IMR-90 (cell line): Measurements from ENCODE around the gene CLCN6. TPM values are rescaled to one million over a fixed set of nuclear protein-coding genes. Genes with fewer than 3 reads are reported as not detected.

Experiments
- ATAC-seq: fragments of 200-7000 bp; cut with Tn5 transposase; 2 replicates; pipeline ENCODE4 v1.9.1; 2020; ENCODE audit warnings: low read depth, mild to moderate bottlenecking, moderate library complexity
- BruUV-seq: library from RNA; stranded (reverse); fragments of 400-500 nt; replicated peaks from 2 replicates; lab custom pipeline; 2021; lab: Mats Ljungman, UMichigan
- CTCF ChIA-PET: fragments of 300-600 bp; formaldehyde crosslinking; extraction: SDS; loops from one replicate; lab custom pipeline; 2021; ENCODE audit warnings: antibody characterized with exemption; lab: Yijun Ruan, JAX
- POLR2A ChIA-PET: fragments of 300-600 bp; sonication (Branson Sonifier 250); formaldehyde crosslinking; loops from one replicate; lab custom pipeline; 2022; ENCODE audit warnings: antibody characterized with exemption; ENCODE audit not compliant: unreplicated experiment; lab: Charles Lee
- DNase-seq: peaks from one replicate; pipeline ENCODE4 v3.0.0; 2013
- H2AFZ ChIP-seq: replicated peaks from 2 replicates; pipeline ENCODE3; 2013; ENCODE audit warnings: low read length, mild to moderate bottlenecking; ENCODE audit not compliant: poor library complexity
- H2AK5ac ChIP-seq: 2 replicates; pipeline ENCODE4 v1.6.1; 2013; ENCODE audit warnings: low read depth, low read length, inconsistent platforms
- H2AK9ac ChIP-seq: replicated peaks from 2 replicates; pipeline ENCODE3; 2013; ENCODE audit warnings: mild to moderate bottlenecking, low read depth, low read length, moderate library complexity; ENCODE audit not compliant: poor library complexity
- H2BK120ac ChIP-seq: 2 replicates; pipeline ENCODE4 v1.6.1; 2013; ENCODE audit warnings: low read depth, low read length, inconsistent platforms
- H2BK15ac ChIP-seq: 3 replicates; pipeline ENCODE4 v1.6.1; 2013; ENCODE audit warnings: low read depth, low read length, inconsistent platforms
- H2BK20ac ChIP-seq: 2 replicates; pipeline ENCODE4 v1.6.1; 2013; ENCODE audit warnings: low read depth, mild to moderate bottlenecking, inconsistent platforms, low read length, moderate library complexity
- H2BK5ac ChIP-seq: 2 replicates; pipeline ENCODE4 v1.6.1; 2013; ENCODE audit warnings: mild to moderate bottlenecking, low read depth, low read length, inconsistent platforms; ENCODE audit not compliant: poor library complexity, severe bottlenecking
- H3K14ac ChIP-seq: replicated peaks from 2 replicates; pipeline ENCODE4 v1.6.1; 2013; ENCODE audit warnings: low read depth, low read length, inconsistent platforms
- H3K18ac ChIP-seq: 2 replicates; pipeline ENCODE4 v1.6.1; 2013; ENCODE audit warnings: low read depth, low read length, control low read depth
- H3K23ac ChIP-seq: 2 replicates; pipeline ENCODE4 v1.6.1; 2013; ENCODE audit warnings: low read depth, low read length, inconsistent platforms
- H3K27ac ChIP-seq: 2 replicates; pipeline ENCODE4 v1.5.1; 2013; ENCODE audit warnings: mild to moderate bottlenecking, control low read depth, low read length; ENCODE audit not compliant: insufficient read depth
- H3K27me3 ChIP-seq: 2 replicates; pipeline ENCODE4 v1.6.1; 2013; ENCODE audit warnings: low read length; ENCODE audit not compliant: control insufficient read depth, insufficient read depth
- H3K36me3 ChIP-seq: 2 replicates; pipeline ENCODE4 v1.6.1; 2013; ENCODE audit warnings: low read length, mixed read lengths; ENCODE audit not compliant: control insufficient read depth, insufficient read depth
- H3K4ac ChIP-seq: 2 replicates; pipeline ENCODE4 v1.6.1; 2013; ENCODE audit warnings: low read depth, low read length, inconsistent platforms
- H3K4me1 ChIP-seq: 2 replicates; pipeline ENCODE4 v1.6.1; 2013; ENCODE audit warnings: low read length, mixed read lengths; ENCODE audit not compliant: control insufficient read depth, insufficient read depth
- H3K4me2 ChIP-seq: 2 replicates; pipeline ENCODE4 v1.6.1; 2013; ENCODE audit warnings: low read depth, mild to moderate bottlenecking, control low read depth, low read length, moderate library complexity
- H3K4me3 ChIP-seq: 2 replicates; pipeline ENCODE4 v1.5.1; 2013; ENCODE audit warnings: low read depth, mild to moderate bottlenecking, control low read depth, low read length, moderate library complexity; ENCODE audit not compliant: insufficient read depth
- H3K56ac ChIP-seq: 2 replicates; pipeline ENCODE4 v1.6.1; 2013; ENCODE audit warnings: low read length, inconsistent platforms; ENCODE audit not compliant: insufficient read depth; ENCODE audit errors: extremely low read depth
- H3K79me1 ChIP-seq, 2 experiments: 2 replicates each; pipeline ENCODE4 v1.6.1; 2013; ENCODE audit warnings: low read length in 2 of 2, inconsistent platforms in 1 of 2, low read depth in 1 of 2
- H3K9ac ChIP-seq: 2 replicates; pipeline ENCODE4 v1.6.1; 2013; ENCODE audit warnings: low read depth, low read length, control low read depth
- H3K9me1 ChIP-seq: 2 replicates; pipeline ENCODE4 v1.6.1; 2013; ENCODE audit warnings: low read length, inconsistent platforms; ENCODE audit not compliant: insufficient read depth
- H3K9me3 ChIP-seq: 2 replicates; pipeline ENCODE4 v1.6.1; 2013; ENCODE audit warnings: low read length; ENCODE audit not compliant: control insufficient read depth, insufficient read depth
- H4K20me1 ChIP-seq: 2 replicates; pipeline ENCODE4 v1.6.1; 2013; ENCODE audit warnings: low read length, inconsistent platforms; ENCODE audit not compliant: insufficient read depth
- H4K5ac ChIP-seq: 2 replicates; pipeline ENCODE4 v1.6.1; 2013; ENCODE audit warnings: mild to moderate bottlenecking, low read depth, low read length, control low read depth
- H4K8ac ChIP-seq, 2 experiments: 2 replicates each; pipeline ENCODE4 v1.6.1; 2013; ENCODE audit warnings: low read depth in 2 of 2, low read length in 2 of 2, control low read depth in 1 of 2, inconsistent platforms in 1 of 2
- H4K91ac ChIP-seq: 2 replicates; pipeline ENCODE4 v1.6.1; 2013; ENCODE audit warnings: low read depth, low read length, inconsistent platforms; ENCODE audit not compliant: insufficient read depth
- BHLHE40 ChIP-seq: fragments of 150-350 bp; IDR thresholded peaks from 2 replicates; pipeline ENCODE4 v1.6.1; 2016; ENCODE audit warnings: mild to moderate bottlenecking, low read depth, low read length
- CEBPB ChIP-seq: IDR thresholded peaks from 2 replicates; pipeline ENCODE4 v1.6.1; 2012; ENCODE audit warnings: low read depth, low read length, improper control_type of control experiment
- CTCF ChIP-seq: conservative IDR thresholded peaks from 2 replicates; pipeline ENCODE4 v1.5.1; 2012; ENCODE audit warnings: mild to moderate bottlenecking, low read depth, low read length, improper control_type of control experiment
- FOS ChIP-seq: fragments of 150-350 bp; IDR thresholded peaks from 2 replicates; pipeline ENCODE4 v1.6.1; 2016; ENCODE audit warnings: low read depth, low read length
- POLR2A ChIP-seq: IDR thresholded peaks from 2 replicates; pipeline ENCODE4 v1.6.1; 2012; ENCODE audit warnings: mild to moderate bottlenecking, low read depth, low read length
- RFX5 ChIP-seq: IDR thresholded peaks from 2 replicates; pipeline ENCODE4 v1.8.0; 2012; ENCODE audit warnings: low read depth, mild to moderate bottlenecking, low read length, moderate library complexity
- SMC3 ChIP-seq: fragments of 150-350 bp; IDR thresholded peaks from 2 replicates; pipeline ENCODE4 v1.6.1; 2016; ENCODE audit warnings: low read depth, mild to moderate bottlenecking, antibody characterized with exemption, low read length, moderate library complexity
- WGBS, 2 experiments: methylation state at CpG; one replicate each; pipeline versions ENCODE4 v1.1.5 to v1.1.7; 2013; ENCODE audit warnings: missing lambda C conversion rate in 2 of 2; ENCODE audit not compliant: insufficient read length in 1 of 2; ENCODE audit errors: extremely low coverage in 2 of 2; 5-methylcytosine and 5-hydroxymethylcytosine counted together
- dilution Hi-C: fragments of 300-500 bp; cut with HindIII; formaldehyde crosslinking; loops from one replicate; pipeline ENCODE4 v1.14.3; 2018; ENCODE audit warnings: low sequenced_read_pairs; ENCODE audit not compliant: unreplicated experiment
- in situ Hi-C: fragments of 300-500 bp; cut with MboI; formaldehyde crosslinking; loops from 3 replicates; pipeline ENCODE4 v1.14.3; 2019; ENCODE audit warnings: low sequenced_read_pairs, inconsistent platforms, mixed read lengths
- intact Hi-C: fragments of 100-400 bp; cut with micrococcal nuclease; formaldehyde crosslinking; loops from 2 replicates; pipeline ENCODE4 v1.10.0; 2022
- polyA plus RNA-seq, 3 experiments: library from polyadenylated mRNA; depleted of rRNA; stranded (reverse); fragments of >200 nt; gene quantifications; 2 replicates each; pipeline ENCODE4 v1.2.3, GENCODE V29; 2012; ENCODE audit warnings: low replicate concordance in 1 of 3
- total RNA-seq: library from RNA; depleted of rRNA; stranded (reverse); fragments of >200 nt; gene quantifications from 2 replicates; pipeline ENCODE4 v1.2.3, GENCODE V29; 2012
- TF ChIP-seq, protein P1 (sequence below): fragments of 150-350 bp; IDR thresholded peaks from 2 replicates; pipeline ENCODE4 v1.6.1; 2016; ENCODE audit warnings: low read depth, mild to moderate bottlenecking, low read length, moderate library complexity, borderline replicate concordance

CLCN6 gene
- total and polyA plus RNA-seq, 2 of the 4 experiments (the other 2 are of a cell fraction): 4.1 to 10.6 TPM

DNA sequence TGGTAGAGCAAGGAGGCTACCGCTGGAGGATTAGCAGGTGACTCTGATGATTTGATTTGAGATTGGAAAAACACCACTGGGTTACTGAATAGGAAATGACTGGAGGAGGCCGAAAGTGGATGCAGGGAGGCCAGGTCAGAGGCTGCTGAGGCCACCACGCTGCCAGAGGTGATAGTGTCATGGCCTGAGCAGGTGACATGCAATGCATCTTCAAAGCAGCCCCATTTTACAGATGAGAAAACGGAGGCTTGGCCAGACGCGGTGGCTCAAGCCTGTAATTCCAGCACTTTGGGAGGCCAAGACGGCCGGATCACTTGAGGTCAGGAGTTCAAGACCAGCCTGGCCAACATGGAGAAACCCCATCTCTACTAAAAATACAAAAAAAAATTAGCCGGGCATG lies 31.2 kb upstream of the CLCN6 start:
- Histone ChIP-seq H4K20me1 (no peaks in the 10 kb centered on the region), H3K4me1 (no peaks in the 10 kb centered on the region), H3K14ac (no peak overlapping the region), H3K9me3 (no peaks in the 10 kb centered on the region), H2AFZ (no peak overlapping the region), H4K8ac (no peak overlapping the region), H3K9me1 (no peaks in the 10 kb centered on the region), H2BK120ac (no peak overlapping the region), H3K9ac (no peak overlapping the region), H4K5ac (no peak overlapping the region), H3K36me3 (no peaks in the 10 kb centered on the region), H3K79me1 (no peaks in the 10 kb centered on the region), H3K4ac (no peak overlapping the region), H2BK5ac (no peak overlapping the region), H3K23ac (no peak overlapping the region), H2AK9ac (no peak overlapping the region), H3K27ac (no peak overlapping the region), H3K18ac (no peak overlapping the region), H3K56ac (no peak overlapping the region), H2BK20ac (no peak overlapping the region), H2AK5ac (no peak overlapping the region), H2BK15ac (no peak overlapping the region), H3K4me3 (no peak overlapping the region), H4K91ac (no peak overlapping the region), H3K27me3 (peaks cover 2% of the 10 kb centered on the region), H3K4me2 (no peak overlapping the region)
- CTCF ChIA-PET: no interaction called here
- WGBS, 2 experiments: 80% methylated on average over 5 of the region's 9 CpGs; no CpG with 5 or more reads in 1 of the 2 experiments
- DNase-seq (no peak), ATAC-seq (no peak)
- no TSS peak for BruUV-seq
- dilution Hi-C loops (no loop called here), in situ Hi-C loops (no loop called here), intact Hi-C loops (no loop called here)
- TF ChIP-seq CTCF: no peak
- no peak for TF ChIP-seq SMC3
- TF ChIP-seq POLR2A: no peak
- no peak for TF ChIP-seq FOS
- TF ChIP-seq CEBPB: no peak
- no peak for TF ChIP-seq BHLHE40
- no peak for TF ChIP-seq RFX5
- TF ChIP-seq, protein P1, sequence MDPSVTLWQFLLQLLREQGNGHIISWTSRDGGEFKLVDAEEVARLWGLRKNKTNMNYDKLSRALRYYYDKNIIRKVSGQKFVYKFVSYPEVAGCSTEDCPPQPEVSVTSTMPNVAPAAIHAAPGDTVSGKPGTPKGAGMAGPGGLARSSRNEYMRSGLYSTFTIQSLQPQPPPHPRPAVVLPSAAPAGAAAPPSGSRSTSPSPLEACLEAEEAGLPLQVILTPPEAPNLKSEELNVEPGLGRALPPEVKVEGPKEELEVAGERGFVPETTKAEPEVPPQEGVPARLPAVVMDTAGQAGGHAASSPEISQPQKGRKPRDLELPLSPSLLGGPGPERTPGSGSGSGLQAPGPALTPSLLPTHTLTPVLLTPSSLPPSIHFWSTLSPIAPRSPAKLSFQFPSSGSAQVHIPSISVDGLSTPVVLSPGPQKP: no peak
- POLR2A ChIA-PET: no interaction called here
